ENCODE measurements around the gene FIS1. TPM values are rescaled to one million over a fixed set of nuclear protein-coding genes. Genes with fewer than 3 reads are reported as not detected.

Gene FIS1
- total and polyA plus RNA-seq, 2 experiments from 2014 or later = 130 to 131 TPM

- TF ChIP-seq, protein P1, sequence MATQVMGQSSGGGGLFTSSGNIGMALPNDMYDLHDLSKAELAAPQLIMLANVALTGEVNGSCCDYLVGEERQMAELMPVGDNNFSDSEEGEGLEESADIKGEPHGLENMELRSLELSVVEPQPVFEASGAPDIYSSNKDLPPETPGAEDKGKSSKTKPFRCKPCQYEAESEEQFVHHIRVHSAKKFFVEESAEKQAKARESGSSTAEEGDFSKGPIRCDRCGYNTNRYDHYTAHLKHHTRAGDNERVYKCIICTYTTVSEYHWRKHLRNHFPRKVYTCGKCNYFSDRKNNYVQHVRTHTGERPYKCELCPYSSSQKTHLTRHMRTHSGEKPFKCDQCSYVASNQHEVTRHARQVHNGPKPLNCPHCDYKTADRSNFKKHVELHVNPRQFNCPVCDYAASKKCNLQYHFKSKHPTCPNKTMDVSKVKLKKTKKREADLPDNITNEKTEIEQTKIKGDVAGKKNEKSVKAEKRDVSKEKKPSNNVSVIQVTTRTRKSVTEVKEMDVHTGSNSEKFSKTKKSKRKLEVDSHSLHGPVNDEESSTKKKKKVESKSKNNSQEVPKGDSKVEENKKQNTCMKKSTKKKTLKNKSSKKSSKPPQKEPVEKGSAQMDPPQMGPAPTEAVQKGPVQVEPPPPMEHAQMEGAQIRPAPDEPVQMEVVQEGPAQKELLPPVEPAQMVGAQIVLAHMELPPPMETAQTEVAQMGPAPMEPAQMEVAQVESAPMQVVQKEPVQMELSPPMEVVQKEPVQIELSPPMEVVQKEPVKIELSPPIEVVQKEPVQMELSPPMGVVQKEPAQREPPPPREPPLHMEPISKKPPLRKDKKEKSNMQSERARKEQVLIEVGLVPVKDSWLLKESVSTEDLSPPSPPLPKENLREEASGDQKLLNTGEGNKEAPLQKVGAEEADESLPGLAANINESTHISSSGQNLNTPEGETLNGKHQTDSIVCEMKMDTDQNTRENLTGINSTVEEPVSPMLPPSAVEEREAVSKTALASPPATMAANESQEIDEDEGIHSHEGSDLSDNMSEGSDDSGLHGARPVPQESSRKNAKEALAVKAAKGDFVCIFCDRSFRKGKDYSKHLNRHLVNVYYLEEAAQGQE (IDR thresholded peaks at IDR 0.05; ENCODE audit: unreplicated experiment) = no peak
- no peak for TF ChIP-seq STAT1 (IDR thresholded peaks at IDR 0.05; ENCODE audit: unreplicated experiment)
These were observed 3.9 kb downstream of the FIS1 start (continued) for GRCh38 chr7:101241015-101241363.

DNA sequence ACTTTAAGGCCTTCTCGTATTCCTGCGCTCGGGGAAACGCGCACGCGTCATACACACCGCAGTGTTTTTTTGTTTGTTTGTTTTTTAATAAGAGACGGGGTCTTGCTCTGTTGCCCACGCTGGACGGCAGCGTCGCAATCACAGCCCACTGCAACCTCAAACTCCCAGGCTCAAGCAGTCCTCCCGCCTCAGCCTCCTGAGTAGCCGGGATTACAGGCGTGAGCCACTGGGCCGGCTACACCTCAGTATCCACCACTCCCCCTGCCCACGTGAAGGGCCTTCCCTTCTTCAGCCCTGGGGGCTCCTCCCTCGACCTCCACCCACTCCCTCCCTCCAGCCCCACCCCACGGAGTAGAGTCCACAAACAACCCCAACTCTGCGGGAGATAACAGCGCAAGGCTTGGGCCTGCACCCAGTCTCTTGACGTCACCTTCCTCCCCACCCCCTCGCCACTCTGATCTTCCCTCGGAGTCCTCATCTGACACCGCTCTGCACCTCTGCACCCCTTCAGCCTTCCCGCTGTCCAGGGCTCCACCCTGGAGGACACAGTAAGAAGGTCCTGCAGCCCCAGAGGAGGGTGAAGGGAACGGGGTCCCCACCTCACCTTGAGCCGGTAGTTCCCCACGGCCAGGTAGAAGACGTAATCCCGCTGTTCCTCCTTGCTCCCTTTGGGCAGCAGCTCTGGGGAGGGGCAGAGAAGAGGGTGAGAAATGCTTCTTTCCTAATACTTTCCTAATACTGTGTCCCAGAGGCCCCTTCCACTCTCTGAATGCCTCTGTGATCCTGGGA, 4.5 kb downstream of the FIS1 start:
- Histone ChIP-seq H3K27ac (ENCODE audit: low read depth) (0 out of 2 replicates have a peak overlapping the region, but pooled peaks have one; percentile 66), H3K79me2 (replicated peaks; ENCODE audit: insufficient read depth) (peaks cover 20% of the 10 kb centered on the region), H3F3A (replicated peaks; ENCODE audit: low read depth) (peaks cover 27% of the 10 kb centered on the region), H3K4me1 (ENCODE audit: insufficient read depth) (peaks cover 32% of the 10 kb centered on the region), H3K36me3 (ENCODE audit: insufficient read depth) (no peaks in the 10 kb centered on the region), H3K27me3 (ENCODE audit: insufficient read depth) (no peaks in the 10 kb centered on the region), H3K4me3 (no peak overlapping the region), H3K4me2 (no peak overlapping the region), H4K20me1 (replicated peaks; ENCODE audit: insufficient read depth) (peaks cover 6% of the 10 kb centered on the region), H3K9me2 (ENCODE audit: insufficient read depth) (no peaks in the 10 kb centered on the region), H2AFZ (no peak overlapping the region)
- Mint-ChIP-seq H3K27me3 (ENCODE audit: insufficient read depth, low read depth, poor library complexity) (peaks cover 27% of the 10 kb centered on the region), H3K27ac (no peak overlapping the region; the same call in 1 of the 2 replicates), H3K4me3 (no peak overlapping the region), H3K36me3 (ENCODE audit: low read depth) (peaks cover 24% of the 10 kb centered on the region), H3K4me1 (peaks cover 23% of the 10 kb centered on the region), H3K9me3 (no peaks in the 10 kb centered on the region)
- no peak for TF ChIP-seq POLR2AphosphoS5 (IDR thresholded peaks at IDR 0.05; ENCODE audit: low read depth)
- ATAC-seq = no peak
- no peak for DNase-seq (ENCODE audit: low spot score)

GRCh38 chr7:101239951-101240220, 5.0 kb downstream of the FIS1 start:
- no peaks in the 10 kb centered on the region for H3K9me3 Mint-ChIP-seq
- H3K27ac Mint-ChIP-seq = no peak overlapping the region
- peaks cover 20% of the 10 kb centered on the region for H3K4me1 Mint-ChIP-seq
- H3K27ac ChIP-seq (ENCODE audit: low read depth) = no peak overlapping the region
- DNase-seq (ENCODE audit: low spot score) = no peak
- no peak overlapping the region for H3K4me2 ChIP-seq
- no peaks in the 10 kb centered on the region for H3K36me3 ChIP-seq (ENCODE audit: insufficient read depth)
- no peak overlapping the region for H3K4me3 ChIP-seq
- peaks cover 29% of the 10 kb centered on the region for H3K4me1 ChIP-seq (ENCODE audit: insufficient read depth)
- no peak overlapping the region for H3K4me3 Mint-ChIP-seq
- no peak for ATAC-seq
- peaks cover 20% of the 10 kb centered on the region for H3K36me3 Mint-ChIP-seq (ENCODE audit: low read depth)
- no peaks in the 10 kb centered on the region for H3K27me3 ChIP-seq (ENCODE audit: insufficient read depth)
- no peak overlapping the region for H2AFZ ChIP-seq
- peaks cover 6% of the 10 kb centered on the region for H4K20me1 ChIP-seq (replicated peaks; ENCODE audit: insufficient read depth)
- H3K79me2 ChIP-seq (replicated peaks; ENCODE audit: insufficient read depth) = peaks cover 20% of the 10 kb centered on the region
- no peaks in the 10 kb centered on the region for H3K9me2 ChIP-seq (ENCODE audit: insufficient read depth)
- peaks cover 33% of the 10 kb centered on the region for H3F3A ChIP-seq (replicated peaks; ENCODE audit: low read depth)
- peaks cover 22% of the 10 kb centered on the region for H3K27me3 Mint-ChIP-seq (ENCODE audit: insufficient read depth, low read depth, poor library complexity)
- no peak for TF ChIP-seq EZH2phosphoT487 (IDR thresholded peaks at IDR 0.05; ENCODE audit: unreplicated experiment)
- TF ChIP-seq, protein P2, sequence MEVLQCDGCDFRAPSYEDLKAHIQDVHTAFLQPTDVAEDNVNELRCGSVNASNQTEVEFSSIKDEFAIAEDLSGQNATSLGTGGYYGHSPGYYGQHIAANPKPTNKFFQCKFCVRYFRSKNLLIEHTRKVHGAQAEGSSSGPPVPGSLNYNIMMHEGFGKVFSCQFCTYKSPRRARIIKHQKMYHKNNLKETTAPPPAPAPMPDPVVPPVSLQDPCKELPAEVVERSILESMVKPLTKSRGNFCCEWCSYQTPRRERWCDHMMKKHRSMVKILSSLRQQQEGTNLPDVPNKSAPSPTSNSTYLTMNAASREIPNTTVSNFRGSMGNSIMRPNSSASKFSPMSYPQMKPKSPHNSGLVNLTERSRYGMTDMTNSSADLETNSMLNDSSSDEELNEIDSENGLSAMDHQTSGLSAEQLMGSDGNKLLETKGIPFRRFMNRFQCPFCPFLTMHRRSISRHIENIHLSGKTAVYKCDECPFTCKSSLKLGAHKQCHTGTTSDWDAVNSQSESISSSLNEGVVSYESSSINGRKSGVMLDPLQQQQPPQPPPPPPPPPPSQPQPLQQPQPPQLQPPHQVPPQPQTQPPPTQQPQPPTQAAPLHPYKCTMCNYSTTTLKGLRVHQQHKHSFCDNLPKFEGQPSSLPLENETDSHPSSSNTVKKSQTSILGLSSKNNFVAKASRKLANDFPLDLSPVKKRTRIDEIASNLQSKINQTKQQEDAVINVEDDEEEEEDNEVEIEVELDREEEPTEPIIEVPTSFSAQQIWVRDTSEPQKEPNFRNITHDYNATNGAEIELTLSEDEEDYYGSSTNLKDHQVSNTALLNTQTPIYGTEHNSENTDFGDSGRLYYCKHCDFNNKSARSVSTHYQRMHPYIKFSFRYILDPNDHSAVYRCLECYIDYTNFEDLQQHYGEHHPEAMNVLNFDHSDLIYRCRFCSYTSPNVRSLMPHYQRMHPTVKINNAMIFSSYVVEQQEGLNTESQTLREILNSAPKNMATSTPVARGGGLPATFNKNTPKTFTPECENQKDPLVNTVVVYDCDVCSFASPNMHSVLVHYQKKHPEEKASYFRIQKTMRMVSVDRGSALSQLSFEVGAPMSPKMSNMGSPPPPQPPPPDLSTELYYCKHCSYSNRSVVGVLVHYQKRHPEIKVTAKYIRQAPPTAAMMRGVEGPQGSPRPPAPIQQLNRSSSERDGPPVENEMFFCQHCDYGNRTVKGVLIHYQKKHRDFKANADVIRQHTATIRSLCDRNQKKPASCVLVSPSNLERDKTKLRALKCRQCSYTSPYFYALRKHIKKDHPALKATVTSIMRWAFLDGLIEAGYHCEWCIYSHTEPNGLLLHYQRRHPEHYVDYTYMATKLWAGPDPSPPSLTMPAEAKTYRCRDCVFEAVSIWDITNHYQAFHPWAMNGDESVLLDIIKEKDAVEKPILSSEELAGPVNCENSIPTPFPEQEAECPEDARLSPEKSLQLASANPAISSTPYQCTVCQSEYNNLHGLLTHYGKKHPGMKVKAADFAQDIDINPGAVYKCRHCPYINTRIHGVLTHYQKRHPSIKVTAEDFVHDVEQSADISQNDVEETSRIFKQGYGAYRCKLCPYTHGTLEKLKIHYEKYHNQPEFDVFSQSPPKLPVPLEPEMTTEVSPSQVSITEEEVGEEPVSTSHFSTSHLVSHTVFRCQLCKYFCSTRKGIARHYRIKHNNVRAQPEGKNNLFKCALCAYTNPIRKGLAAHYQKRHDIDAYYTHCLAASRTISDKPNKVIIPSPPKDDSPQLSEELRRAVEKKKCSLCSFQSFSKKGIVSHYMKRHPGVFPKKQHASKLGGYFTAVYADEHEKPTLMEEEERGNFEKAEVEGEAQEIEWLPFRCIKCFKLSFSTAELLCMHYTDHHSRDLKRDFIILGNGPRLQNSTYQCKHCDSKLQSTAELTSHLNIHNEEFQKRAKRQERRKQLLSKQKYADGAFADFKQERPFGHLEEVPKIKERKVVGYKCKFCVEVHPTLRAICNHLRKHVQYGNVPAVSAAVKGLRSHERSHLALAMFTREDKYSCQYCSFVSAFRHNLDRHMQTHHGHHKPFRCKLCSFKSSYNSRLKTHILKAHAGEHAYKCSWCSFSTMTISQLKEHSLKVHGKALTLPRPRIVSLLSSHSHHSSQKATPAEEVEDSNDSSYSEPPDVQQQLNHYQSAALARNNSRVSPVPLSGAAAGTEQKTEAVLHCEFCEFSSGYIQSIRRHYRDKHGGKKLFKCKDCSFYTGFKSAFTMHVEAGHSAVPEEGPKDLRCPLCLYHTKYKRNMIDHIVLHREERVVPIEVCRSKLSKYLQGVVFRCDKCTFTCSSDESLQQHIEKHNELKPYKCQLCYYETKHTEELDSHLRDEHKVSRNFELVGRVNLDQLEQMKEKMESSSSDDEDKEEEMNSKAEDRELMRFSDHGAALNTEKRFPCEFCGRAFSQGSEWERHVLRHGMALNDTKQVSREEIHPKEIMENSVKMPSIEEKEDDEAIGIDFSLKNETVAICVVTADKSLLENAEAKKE (CRISPR knock-in tag; IDR thresholded peaks at IDR 0.05) = no peak
- TF ChIP-seq, protein P3, sequence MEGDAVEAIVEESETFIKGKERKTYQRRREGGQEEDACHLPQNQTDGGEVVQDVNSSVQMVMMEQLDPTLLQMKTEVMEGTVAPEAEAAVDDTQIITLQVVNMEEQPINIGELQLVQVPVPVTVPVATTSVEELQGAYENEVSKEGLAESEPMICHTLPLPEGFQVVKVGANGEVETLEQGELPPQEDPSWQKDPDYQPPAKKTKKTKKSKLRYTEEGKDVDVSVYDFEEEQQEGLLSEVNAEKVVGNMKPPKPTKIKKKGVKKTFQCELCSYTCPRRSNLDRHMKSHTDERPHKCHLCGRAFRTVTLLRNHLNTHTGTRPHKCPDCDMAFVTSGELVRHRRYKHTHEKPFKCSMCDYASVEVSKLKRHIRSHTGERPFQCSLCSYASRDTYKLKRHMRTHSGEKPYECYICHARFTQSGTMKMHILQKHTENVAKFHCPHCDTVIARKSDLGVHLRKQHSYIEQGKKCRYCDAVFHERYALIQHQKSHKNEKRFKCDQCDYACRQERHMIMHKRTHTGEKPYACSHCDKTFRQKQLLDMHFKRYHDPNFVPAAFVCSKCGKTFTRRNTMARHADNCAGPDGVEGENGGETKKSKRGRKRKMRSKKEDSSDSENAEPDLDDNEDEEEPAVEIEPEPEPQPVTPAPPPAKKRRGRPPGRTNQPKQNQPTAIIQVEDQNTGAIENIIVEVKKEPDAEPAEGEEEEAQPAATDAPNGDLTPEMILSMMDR (conservative IDR thresholded peaks at IDR 0.05; ENCODE audit: low read depth in 2 of 2) = no peak
- no peak for TF ChIP-seq ZNF331 (CRISPR knock-in tag; IDR thresholded peaks at IDR 0.05; ENCODE audit: low read depth)
- TF ChIP-seq CREB1 (CRISPR knock-in tag; IDR thresholded peaks at IDR 0.05; ENCODE audit: low read depth) = no peak
- no peak for TF ChIP-seq POLR2AphosphoS5 (IDR thresholded peaks at IDR 0.05; ENCODE audit: low read depth)
